GM18861 (cell line): ENCODE data around the gene FOS.

ENCODE experiments used
- ATAC-seq: cut with Tn5 transposase; IDR thresholded peaks from one replicate; pipeline ENCODE4 v1.9.1; 2021; ENCODE audit not compliant: unreplicated experiment

Gene FOS

DNA sequence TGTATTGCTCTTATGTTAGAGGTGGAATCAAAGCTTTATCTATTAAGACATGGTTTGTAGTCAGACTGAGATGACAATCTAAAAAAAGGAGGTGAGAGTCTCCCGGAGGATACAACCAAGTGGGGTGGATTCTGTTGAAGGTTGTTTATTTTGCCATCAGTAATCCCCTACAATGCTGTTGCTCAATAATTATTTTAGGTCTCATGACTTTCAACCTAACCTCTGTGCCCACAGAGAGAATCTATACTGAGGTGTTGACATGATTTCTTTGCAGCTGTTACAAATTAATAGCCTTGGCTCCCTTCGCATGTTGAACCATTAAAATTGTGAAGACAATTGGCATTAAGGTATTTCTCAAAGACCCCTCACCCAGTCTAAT, 28.7 kb upstream of the FOS start:
- ATAC-seq = peak; percentile 20

DNA sequence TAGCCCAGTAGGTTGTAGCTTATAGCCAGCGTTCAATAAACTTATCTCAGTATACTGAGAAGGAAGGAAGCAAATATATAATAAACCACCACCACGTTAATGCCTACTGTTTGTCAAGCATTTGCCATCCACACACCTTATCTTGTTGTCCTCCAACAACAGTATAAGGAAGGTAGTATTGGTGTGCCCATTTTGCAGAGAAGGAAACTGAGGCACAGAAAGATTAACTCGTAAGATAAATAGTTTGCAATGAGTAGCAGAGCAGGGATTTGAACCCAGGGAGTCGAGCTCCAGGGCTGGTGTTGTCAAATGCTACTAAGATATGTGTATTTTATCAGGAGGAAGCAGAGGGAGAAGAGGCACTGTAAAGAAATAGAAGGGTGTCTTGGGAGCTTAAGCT, 27.8 kb upstream of the FOS start:
- ATAC-seq = no peak

DNA sequence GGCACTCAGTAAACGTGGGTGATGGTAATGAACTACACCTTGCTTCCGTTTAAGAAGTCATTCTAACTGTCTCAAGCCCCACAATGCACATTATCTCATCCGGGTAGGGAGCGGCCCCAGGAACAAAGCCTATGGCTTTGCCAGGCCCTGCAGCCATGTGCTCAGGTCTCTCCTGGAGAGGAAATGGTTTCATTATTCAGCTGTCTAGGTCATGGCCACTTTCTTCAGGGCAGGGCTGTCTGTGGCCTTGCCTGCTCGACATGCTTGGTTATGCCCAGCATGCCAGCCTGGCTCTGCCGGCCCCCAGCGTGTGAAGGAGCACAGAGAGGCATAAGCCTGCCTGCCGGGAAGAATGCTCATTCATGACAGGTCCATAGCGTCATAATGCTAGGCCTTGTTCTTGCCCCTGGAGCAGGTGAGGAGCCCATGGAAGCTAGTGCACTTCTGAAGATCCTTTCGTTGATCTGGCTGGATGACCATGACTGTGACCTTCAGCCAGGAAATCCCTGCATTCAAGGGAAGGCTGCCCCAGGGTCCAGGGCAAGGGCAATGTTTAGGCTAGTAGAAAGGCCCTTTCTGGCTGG, 26.3 kb upstream of the FOS start:
- no peak for ATAC-seq

DNA sequence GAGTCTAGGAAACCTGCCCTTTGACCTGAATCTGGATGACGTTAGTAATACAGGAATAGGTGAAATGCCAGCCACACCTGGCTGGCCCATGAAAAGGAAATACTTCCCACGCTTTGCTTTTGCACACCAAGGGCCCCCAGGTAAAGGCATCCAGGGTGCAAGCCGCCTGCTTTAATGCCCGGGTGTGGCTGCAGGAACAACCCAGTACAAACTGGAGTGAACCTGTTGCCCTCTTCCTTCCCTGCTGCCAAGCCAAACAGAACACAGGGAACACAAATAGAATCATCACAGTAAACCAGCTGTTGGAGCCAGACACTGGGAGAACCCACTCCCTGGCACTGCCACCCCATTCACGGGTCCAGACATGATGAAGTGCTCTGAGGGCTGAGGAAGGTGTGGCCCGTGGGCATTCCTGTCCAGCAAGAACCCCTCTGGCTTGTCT, 24.2 kb upstream of the FOS start:
- ATAC-seq = no peak

DNA sequence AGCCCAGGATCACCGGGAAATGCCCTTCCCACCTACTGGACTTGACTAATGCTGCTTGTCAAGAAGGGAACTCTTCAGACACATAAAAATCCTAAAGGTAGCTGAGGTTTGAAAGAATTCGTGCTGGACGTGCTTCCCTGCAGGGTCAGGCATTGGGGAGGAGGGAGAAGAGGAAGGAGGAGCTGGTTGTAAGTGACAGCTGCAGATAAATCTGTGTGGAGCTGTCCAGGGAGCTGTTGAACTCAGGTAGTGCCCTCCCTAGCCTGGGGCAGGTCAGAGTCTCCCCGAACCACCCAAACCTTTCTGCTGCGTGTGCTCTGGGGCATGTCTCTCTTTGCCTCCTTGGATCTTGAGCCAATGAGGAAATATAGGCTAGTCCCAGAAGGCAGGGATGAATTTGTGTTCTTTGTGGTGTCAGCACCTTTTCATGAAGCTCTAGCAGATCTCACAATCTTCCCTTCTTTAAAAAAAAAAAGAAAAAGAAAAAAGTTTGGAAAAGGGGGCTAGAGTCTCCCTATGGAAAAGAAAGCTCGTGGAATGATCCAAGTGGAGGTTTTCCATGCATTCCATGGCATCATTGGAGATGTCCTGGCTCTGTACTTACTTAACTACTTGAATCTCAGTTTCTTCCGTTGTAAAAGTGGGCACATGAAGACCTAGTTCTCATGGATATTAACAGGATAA, 23.6 kb upstream of the FOS start:
- no peak for ATAC-seq

DNA sequence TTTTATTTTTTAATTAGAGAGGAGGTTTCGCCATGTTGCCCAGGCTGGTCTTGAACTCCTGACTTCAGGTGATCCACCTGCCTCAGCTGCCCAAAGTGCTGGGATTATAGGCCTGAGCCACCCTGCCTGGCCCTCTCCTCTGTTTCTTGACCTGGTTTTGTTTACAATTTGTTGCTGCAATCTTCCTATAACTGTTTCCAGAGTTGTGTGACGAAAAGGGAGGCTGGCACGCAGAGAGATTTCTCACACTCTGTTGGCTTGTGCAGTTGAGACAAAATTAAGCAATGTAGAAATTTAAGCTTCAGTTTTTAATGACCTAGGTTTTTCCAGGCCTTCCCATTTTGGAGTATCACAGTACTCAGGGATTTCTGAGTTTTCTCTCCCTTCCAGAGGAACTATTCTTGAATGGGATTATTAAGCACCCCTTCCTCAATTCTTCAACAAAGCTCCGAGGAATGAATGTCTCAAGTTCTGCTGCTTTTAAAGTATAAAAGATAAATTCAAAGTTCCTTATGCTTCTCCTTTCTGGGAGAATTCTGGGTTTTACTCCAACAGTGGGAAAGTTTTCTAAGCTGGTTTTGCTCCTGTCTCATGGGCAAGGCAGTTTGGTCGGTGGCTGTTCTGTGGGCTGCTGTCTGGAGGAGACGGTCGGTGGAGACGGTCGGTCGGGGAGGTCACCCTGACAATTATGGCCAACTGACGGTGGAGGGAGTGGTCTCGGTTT, 20.4 kb upstream of the FOS start:
- peak; percentile 20 for ATAC-seq

DNA sequence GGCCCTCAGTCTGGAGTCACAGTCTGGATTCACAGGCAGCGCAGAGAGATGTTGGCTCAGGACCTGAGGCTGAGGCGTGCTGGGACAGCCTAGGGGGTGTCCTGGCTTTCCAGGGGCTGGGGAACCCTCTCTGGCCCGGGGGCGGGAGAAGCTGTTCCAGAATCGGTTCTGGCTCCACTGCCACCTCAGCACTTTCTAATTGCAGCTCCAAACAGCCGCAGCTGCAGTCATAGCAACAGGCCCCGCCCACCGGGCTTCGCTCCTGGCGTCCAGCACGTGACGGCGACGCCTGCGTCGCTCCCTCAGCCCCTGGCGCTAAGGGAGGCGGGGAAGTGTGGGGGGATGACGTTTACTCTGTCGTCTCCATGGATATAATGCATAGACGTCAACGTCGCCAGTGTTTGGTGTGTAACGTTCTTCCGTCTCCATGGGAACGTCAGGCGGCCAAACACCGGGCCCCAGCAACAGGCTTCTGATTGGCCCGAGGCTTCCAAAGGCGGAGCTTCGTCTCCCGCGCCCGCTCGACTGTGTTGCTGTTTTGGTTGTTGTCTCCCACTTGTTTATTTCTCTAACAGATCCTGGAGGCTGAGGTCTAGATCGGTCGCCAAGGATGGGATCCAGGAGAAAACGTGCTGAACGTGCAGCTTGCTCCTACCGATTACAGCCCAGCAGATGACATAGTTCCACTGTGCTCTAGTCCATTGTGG, 19.7 kb upstream of the FOS start:
- peak; percentile 89 for ATAC-seq

DNA sequence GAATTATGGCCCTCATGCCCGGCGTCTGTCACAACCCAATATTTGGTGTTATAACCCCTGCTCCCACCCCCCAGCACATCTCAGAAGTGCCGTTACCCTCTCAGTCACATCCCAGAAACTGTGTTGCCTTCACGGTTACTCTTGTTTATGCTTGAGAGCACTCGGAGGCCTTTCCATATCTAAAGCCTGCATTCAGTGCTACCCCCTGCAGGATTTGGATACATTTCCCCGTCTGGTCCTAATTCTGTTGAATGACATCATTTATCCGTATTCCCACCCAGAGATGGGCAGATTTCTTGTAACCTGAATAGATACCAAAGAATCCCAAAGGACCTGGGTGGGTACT, 19.1 kb upstream of the FOS start:
- ATAC-seq = no peak

DNA sequence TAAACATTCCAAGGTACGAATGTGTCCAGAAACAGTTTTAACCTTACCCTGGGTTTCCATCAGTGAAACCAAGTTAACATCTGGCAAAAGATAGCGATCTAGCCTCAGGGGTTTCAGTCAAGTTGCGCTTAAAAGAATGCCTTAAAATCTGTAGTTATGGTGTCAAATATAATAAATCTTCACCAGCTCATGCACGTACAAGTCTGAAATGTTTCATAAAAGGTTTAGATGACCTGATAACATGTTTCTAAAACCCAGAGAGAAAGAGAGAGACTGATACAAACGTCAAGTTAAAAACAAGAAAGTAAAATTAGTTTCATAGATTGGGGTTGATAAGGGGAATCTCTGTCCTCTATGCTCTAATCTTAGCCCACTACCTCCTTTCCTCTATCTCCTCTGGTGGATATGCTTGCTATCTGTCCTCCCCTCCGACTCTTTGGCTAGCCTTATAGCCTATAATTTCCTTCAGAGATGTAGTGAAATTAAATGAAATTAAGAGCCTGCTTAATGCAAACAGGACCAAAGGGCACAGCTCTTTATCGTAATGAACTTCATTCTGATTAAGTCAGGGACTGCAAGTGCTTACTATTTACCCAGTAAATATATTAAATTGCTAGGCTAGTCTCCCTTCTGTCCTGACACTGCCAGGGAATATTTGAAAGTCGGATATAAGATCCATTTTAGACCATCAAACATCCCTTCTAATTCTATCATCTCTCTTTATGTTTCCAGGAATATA, 18.4 kb upstream of the FOS start:
- ATAC-seq = no peak

DNA sequence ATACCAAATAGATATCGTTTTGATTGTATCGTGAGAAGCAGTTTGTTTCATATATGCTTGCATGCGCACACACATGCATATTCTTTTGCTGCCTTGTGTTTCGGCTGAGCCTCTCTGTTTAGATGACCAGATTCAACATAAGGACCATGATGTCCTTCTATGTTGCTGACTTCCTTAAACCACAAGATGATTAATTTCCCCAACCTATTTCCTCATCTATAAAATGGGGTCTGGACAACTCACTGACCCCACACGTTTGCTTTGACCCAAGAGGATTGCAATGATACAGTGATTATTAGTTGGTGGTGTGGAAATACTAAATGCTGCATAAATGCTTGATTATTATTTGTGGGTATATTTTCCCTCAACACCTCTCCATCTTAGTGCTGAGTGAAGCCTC, 16.8 kb upstream of the FOS start:
- ATAC-seq = no peak

DNA sequence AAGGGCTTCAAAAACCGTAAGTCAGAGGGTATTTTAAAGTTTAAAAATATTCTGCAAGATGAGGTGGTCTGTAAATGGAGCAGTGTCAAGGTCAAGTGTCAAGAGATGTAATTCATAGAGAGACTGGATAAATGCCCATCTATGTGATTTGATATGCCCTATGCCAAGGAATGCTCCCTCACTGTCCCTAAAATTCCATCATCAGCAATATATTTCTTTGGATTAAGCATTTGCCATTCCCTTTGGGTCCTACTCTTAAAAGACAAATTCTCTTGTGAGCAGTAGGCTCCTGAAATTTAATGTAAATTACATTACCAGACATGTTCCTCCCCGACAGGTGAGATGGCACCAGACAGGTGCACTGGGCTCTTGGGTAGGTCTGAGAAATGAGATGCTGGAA, 16.0 kb upstream of the FOS start:
- no peak for ATAC-seq

DNA sequence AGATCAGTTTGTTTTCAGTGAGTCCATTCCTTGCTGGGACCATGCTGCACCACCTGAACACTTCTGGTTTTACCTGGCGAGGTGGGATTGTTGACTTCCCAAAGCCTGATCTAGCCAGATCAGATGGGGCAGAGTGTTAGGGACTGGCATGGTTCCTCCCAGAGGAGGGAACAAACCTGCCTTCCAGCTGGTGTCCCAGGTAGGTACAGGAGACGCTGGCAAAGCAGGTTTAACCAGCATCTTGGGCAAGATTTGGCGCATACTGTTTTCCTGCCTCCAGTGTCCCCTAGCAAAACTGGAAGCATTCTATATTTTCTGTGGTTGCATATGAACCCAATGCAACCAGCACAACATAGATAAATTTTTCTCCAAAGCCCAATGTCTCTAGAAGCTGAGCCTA, 14.6 kb upstream of the FOS start:
- no peak for ATAC-seq

DNA sequence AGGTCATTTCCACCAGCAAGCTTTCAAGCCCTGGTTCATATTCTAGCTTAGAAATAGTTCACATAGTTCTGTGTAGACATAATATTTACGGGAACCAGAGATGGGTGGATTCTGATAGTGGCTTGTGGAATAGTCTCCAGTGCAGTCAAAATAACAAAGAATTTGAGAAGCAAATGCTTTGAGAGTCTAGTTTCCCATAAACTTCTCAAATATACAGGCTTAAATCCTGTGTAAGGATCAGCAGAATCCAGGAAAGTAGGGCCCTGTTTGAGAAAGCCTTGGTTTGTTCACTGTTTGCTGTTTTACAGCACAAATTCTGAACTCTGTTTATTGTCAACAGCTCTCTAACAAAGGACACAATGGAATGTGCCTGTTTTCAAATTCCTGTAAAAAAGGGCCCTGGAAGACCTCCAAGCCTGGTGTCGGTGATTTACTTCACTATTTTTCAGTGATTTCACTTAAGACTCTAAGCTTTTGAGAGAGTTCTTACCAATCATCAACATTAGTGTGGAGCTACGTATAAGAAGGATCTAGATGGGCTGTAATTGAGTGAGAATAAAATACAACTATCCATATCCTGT, 11.4 kb upstream of the FOS start:
- ATAC-seq = no peak

DNA sequence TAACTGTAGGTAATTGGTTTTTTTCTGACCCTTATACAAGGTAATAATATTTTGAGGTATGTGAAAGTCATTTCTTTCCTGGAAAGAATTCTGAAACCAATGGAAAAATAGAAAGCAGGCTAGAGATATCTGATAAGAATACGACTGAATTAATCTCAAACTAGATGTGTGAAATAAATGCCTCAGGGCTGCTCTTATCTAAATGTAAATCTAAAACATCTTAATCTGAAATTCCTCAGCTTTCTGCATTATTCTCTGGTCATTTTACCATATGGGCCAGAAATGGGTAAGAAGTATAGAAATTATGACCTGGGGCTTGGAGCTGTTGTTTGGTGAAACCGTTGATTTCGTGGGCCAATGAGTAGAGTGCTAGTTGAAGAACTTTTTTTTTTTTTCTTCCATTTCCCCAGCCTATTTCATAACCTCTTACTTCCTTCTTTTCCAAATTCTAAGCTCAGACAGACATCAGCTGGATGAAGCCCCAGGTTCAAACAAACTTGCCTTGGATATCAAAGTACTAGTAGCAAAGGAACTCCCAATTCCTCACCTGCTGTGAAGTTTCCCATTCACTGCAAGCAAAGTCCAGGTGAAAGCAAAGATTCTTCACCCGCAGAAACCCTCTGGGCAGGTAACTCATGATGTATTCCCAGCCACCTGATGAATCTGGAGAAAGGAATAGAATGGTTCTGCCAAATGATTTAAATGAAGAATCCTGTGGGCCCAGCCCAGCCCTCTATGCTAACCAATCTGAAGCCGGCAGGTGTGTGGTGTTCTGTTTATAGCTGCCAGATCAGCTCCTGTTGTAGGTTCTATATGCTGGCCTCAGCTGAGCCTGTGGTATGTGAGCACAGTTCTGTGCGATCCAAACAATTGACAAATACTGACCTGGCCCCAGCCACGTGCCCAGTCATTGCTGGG, 9.7 kb upstream of the FOS start:
- ATAC-seq = no peak

DNA sequence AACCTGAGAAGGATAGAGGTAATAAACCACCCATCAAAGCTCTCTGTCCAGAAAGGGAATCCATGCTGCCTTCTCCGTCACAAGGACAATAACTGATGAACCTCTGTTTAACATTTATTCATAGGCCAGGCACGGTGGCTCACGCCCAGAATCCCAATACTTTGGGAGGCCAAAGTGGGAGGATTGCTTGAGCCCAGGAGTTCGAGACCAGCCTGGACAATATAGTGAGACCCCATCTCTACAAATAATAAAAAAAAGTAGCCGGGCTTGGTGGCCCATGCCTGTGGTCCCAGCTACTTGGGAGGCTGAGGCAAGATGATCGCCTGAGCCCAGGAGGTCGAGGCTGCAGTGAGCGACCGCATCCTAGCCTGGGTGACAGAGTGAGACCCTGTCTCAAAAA, 7.1 kb upstream of the FOS start:
- no peak for ATAC-seq

DNA sequence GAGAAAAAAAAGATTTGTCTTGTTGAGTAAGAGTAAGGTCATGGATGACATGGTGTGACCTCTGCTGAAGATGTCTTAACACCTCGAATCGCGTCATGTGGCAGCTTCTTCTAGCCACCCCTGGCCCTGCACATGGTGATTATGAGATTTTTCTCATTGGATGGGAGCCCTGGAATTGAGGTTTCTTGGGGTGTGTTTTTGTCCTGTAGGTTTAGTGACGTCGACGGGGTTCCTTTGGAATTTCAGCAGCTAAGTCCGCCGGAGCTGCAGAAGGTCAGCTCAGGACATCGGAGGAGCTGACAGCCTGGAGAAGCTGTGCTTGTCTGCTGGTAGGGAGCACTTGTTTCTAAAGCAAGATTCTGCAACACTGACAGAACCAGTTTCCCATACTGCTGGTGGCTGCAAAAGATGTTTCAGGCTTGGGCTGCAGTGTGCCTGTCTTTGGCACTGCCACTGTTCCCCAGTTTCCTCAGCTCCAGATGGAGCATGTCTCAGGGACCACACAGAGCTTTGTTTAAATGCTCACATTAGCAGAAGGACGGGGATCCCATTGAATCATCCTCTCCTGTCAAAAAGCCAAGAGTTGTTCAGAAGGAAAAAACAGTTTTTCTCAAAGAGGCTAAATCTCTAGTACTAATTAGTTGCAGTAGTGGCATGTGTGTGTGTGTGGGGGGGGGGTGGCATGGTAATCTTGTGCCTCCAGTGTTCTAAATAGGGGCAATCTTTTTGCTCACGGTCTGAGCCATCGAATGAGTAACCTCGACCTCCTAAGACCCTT, 5.2 kb upstream of the FOS start:
- ATAC-seq = no peak

DNA sequence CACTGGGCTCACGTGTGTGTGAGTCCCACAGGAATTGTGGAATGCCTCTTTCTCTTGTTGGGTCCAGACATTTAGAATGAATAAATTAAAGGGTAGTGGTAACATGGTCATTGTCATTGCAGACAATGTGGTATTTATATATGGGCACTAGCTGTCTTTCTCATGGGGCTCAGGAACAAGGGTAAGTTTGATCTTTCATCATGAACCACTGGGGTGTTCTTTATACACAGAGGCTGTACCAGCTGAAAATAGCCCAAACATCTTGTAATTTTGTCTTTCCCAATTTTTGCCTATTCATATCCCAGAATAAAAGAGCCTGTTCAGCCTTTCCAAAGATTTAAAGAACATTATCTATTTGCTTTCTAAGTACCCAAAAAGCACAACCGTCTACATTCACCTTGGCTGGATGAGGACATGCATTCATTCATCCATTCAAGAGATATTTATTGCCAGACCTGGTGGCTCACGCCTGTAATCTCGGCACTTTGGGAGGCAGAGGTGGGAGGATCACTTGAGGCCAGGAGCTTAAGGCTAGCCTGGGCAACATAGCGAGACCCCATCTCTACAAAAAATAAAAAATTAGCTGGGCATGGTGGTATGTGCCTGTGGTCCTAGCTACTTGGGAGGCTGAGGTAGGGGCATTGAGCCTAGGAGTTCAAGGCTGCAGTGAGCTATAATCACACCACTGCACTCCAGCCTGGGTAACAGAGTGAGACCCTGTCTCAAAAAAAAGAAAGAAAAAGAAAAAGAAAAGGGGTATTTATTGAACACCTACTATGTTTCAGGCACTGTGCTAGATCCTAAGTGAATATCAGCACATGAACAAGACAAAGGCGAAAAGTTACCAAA, 4.4 kb upstream of the FOS start:
- no peak for ATAC-seq

DNA sequence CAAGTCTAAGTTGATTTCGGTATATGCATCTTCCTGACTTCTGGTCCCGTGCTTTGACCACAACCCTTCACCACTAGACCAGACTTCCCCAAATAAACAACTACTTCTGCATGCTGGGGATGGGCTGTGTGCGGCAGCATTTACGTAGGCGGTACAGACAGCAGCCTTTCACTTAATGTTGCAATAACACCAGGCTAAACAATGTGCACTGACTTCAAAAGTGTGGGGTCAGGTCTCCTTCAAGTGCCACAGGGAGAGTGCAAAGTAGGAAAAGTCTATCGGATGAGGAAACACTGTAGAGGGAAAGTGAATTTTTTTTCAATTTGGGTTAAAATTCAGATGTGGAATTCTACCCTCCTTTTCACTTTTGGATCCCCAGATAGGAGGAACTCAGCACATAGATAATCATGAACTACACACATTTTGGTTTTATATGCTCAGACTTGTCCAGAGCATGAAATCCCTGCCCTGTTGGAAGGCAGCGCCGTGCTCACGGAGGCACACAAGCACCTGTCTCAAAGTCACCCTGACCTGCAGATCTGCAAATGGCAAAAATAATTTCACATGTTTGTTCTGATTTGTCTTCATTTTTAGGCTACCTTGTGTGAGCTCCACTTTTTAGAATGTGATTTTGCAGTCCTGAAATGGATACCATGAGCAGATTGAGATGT, 3.6 kb upstream of the FOS start:
- no peak for ATAC-seq
